Ovary (tissue), 9 donors: ENCODE measurements around the gene NAGPA. TPM values are rescaled to one million over a fixed set of nuclear protein-coding genes. Genes with fewer than 3 reads are reported as not detected.

ENCODE experiments used
- DNase-seq, 5 donors: peaks; one replicate each; pipeline ENCODE4 v3.0.0-alpha.2; 2019 to 2020
- H3K27ac ChIP-seq, 2 donors: fragments of 200-600 bp; one replicate each; pipeline versions ENCODE4 v1.5.1 to v1.8.0; 2019 to 2022
- H3K27me3 ChIP-seq: fragments of 200-600 bp; one replicate; pipeline ENCODE4 v1.8.0; 2022
- H3K36me3 ChIP-seq: fragments of 200-600 bp; sonication (generic); one replicate; pipeline ENCODE4 v1.5.1; 2019
- H3K4me1 ChIP-seq: one replicate; pipeline ENCODE4 v1.8.1; 2013; ENCODE audit warnings: mild to moderate bottlenecking, moderate library complexity; ENCODE audit not compliant: insufficient read depth
- H3K4me3 ChIP-seq: fragments of 200-600 bp; sonication (generic); one replicate; pipeline ENCODE4 v1.5.1; 2017
- H3K9me3 ChIP-seq, 2 donors: fragments of 200-600 bp in 1 of 2; sonication (generic) in 1 of 2; one replicate each; pipeline versions ENCODE4 v1.5.1 to v1.8.1; 2013 to 2019; ENCODE audit warnings: mild to moderate bottlenecking in 1 of 2, moderate library complexity in 1 of 2
- CTCF ChIP-seq, 3 donors: fragments of 450-650 bp in 2 of 3; fragments of 200-600 bp in 1 of 3; IDR thresholded peaks; one replicate each; pipeline versions ENCODE4 v1.5.1 to v1.8.0; 2016 to 2022; ENCODE audit warnings: antibody characterized with exemption in 3 of 3, mild to moderate bottlenecking in 1 of 3
- EP300 ChIP-seq: sonication (generic); formaldehyde crosslinking; IDR thresholded peaks from one replicate; pipeline ENCODE4 v1.6.1; 2017; ENCODE audit warnings: antibody characterized with exemption
- POLR2A ChIP-seq: fragments of 450-650 bp; IDR thresholded peaks from one replicate; pipeline ENCODE4 v1.6.1; 2017; ENCODE audit warnings: antibody characterized with exemption, mild to moderate bottlenecking, moderate library complexity
- WGBS, 3 donors: extraction: QIAGEN DNeasy Blood & Tissue Kit in 1 of 3; methylation state at CpG; one replicate each; pipeline versions ENCODE4 v1.1.5 to v1.1.7; 2013 to 2017; 5-methylcytosine and 5-hydroxymethylcytosine counted together
- intact Hi-C, 4 donors: fragments of 100-400 bp; cut with DNase I; formaldehyde crosslinking; loops; one replicate each; pipeline versions ENCODE4 v1.11.0 to v1.15.1; 2022 to 2023
- polyA plus RNA-seq, 2 donors: library from polyadenylated mRNA; stranded (reverse); fragments of 200-250 nt in 1 of 2; fragments of 350-450 nt in 1 of 2; fragmentation: Illumina TruSeq in 1 of 2; extraction: RNeasy Lipid Tissue Mini Kit (QIAGEN cat#74804) in 1 of 2; gene quantifications; one replicate each; pipeline ENCODE4 v1.2.3, GENCODE V29; 2013 to 2014
- total RNA-seq, 7 donors: library from RNA; depleted of rRNA in 2 of 7; stranded (reverse); fragments of >200 nt in 2 of 7; fragmentation: NEBNext Ultra II Directional in 3 of 7; extraction: Animal tissue kit (Norgen Biotek cat#: 25700) in 3 of 7; gene quantifications; one replicate each; pipeline versions ENCODE4 v1.1.0 to v1.2.4, GENCODE V29; 2016 to 2023
- donor health status: DM: no; HTN: no; CAD: no; lungs with moderate emphysema.
- donor health status: DM: no; HTN: no; CAD: no.
- donor health status: Bipolar disorder and iron deficiency.
- donor health status: DM: yes; HTN: yes; CAD: no.
- donor health status: DM: no; HTN: no; CAD: no.
- donor health status: DM: yes; HTN: yes; CAD: no.

Gene NAGPA
- total and polyA plus RNA-seq, 9 donors: 2.9 to 14.8 (median 7.1) TPM

DNA sequence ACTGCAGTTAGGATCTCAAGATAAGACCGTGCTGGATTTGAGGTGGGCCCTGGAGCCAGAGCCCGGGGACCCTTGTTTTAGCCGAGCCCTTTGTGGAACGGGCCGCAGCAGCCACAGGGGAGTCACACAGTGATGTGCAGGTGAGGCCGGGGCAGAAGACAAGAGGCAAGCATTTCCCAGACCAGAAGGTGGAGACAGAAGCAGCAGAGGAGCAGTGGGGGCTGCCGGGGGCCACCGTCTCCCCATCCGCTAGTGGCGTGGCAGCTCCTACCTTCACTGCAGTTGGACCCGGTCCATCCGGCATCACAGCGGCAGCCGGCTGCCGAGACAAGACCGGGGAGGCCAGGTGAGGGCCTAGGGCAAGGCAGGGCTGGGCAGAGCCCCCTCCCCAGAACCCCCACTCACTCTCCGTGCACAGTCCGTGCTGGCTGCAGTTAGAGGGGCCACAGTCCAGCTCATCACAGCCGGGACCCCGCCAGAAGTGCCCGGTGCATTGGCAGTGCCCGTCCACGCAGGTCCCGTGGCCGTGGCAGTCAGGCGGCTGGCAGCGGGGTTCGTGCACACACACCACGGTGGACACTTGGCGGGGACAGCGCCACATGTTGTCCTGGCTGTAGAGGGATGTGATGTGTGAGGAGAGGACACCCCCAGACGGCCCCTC lies 6.0 kb downstream of the NAGPA start:
- Histone ChIP-seq H3K27ac (no peak overlapping the region), H3K4me1 (no peaks in the 10 kb centered on the region), H3K36me3 (no peaks in the 10 kb centered on the region), H3K27me3 (no peaks in the 10 kb centered on the region), H3K9me3 (no peaks in the 10 kb centered on the region), H3K4me3 (no peak overlapping the region)
- 91 to 94% (median 92%) methylated on average over 31 to 32 of the region's 32 CpGs for WGBS, 3 donors
- peak in 1 of 5 donors; percentile 26 for DNase-seq
- intact Hi-C loops: loop anchor here in 1 of 4 donors (10.0 kb wide), 1 partner anchor 63 kb away; no protein-coding TSS in a partner anchor
- no peak for TF ChIP-seq EP300
- TF ChIP-seq CTCF (IDR thresholded peaks at IDR 0.05): no peak
- no peak for TF ChIP-seq POLR2A

DNA sequence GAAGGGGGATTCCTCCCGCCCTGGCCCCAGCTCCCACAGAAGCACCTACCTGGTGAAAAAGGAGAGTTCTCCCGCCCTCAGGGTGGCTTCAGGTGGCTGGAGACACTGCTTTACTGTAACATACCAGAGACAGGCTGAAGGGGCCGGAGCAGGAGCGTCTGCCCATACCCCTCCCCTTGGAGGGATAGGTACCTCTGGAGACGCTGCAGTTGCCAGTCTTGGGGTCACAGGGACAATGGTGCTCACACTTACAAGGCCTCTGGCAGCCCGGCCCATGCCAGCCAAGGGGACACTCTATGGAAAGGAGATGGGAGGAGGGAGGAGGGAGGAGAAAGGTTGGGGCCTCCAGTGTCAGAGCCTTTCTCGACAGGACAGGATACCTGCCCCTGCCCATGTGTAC lies 6.6 kb downstream of the NAGPA start:
- intact Hi-C loops: loop anchor here in 1 of 4 donors (10.0 kb wide), 1 partner anchor 62 kb away; no protein-coding TSS in a partner anchor
- no peaks in the 10 kb centered on the region for H3K27me3 ChIP-seq
- H3K9me3 ChIP-seq: no peaks in the 10 kb centered on the region
- 87 to 91% (median 90%) methylated on average over 7 of the region's 7 CpGs for WGBS, 3 donors
- TF ChIP-seq POLR2A: no peak
- no peak for TF ChIP-seq CTCF (IDR thresholded peaks at IDR 0.05)
- TF ChIP-seq EP300: no peak
- no peak overlapping the region for H3K4me3 ChIP-seq
- H3K4me1 ChIP-seq: no peaks in the 10 kb centered on the region
- no peak overlapping the region for H3K27ac ChIP-seq
- H3K36me3 ChIP-seq: no peaks in the 10 kb centered on the region
- DNase-seq: peak in 1 of 5 donors; percentile 16

GRCh38 chr16:5026664-5027063 lies 7.1 kb downstream of the NAGPA start:
- no peak overlapping the region for H3K27ac ChIP-seq
- no peaks in the 10 kb centered on the region for H3K27me3 ChIP-seq
- H3K4me1 ChIP-seq: no peaks in the 10 kb centered on the region
- DNase-seq: peak in 1 of 5 donors; percentile 5
- TF ChIP-seq CTCF (IDR thresholded peaks at IDR 0.05): no peak
- no peak for TF ChIP-seq POLR2A
- no peak for TF ChIP-seq EP300
- no peaks in the 10 kb centered on the region for H3K36me3 ChIP-seq
- intact Hi-C loops: loop anchor here in 1 of 4 donors (10.0 kb wide), 1 partner anchor 62 kb away; no protein-coding TSS in a partner anchor
- no peaks in the 10 kb centered on the region for H3K9me3 ChIP-seq
- H3K4me3 ChIP-seq: no peak overlapping the region
- 86 to 90% (median 90%) methylated on average over 8 of the region's 8 CpGs for WGBS, 3 donors

- H3K9me3 ChIP-seq: no peaks in the 10 kb centered on the region
- TF ChIP-seq EP300 (no peak), POLR2A (no peak), CTCF (IDR thresholded peaks at IDR 0.05) (no peak)
- no peaks in the 10 kb centered on the region for H3K27me3 ChIP-seq
- peak; percentile 32 to 70 (median 41) for DNase-seq
- intact Hi-C loops: loop anchor here in 1 of 4 donors (10.0 kb wide), 1 partner anchor 60 kb away; no protein-coding TSS in a partner anchor
- 27 to 48% (median 31%) methylated on average over 16 to 17 of the region's 17 CpGs for WGBS, 3 donors
- H3K27ac ChIP-seq: no peak overlapping the region
- H3K36me3 ChIP-seq: no peaks in the 10 kb centered on the region
- no peak overlapping the region for H3K4me3 ChIP-seq
- H3K4me1 ChIP-seq: no peaks in the 10 kb centered on the region
These were observed 8.5 kb downstream of the NAGPA start for GRCh38 chr16:5025171-5025632.
